Naive B cell (primary cell): ENCODE measurements around the gene NOPCHAP1. TPM values are rescaled to one million over a fixed set of nuclear protein-coding genes. Genes with fewer than 3 reads are reported as not detected.

Experiments used
- ATAC-seq, 2 donors: fragments of 150-1000 bp; cut with Tn5 transposase; 2 replicates each; pipeline ENCODE4 v1.10.0; 2021; ENCODE audit warnings: low read depth in 2 of 2, mild to moderate bottlenecking in 2 of 2, moderate library complexity in 2 of 2
- DNase-seq: peaks from one replicate; pipeline ENCODE4 v3.0.0; 2022
- H3K27ac Mint-ChIP-seq, 6 donors: one replicate each; pipeline ENCODE4 v1.8.0; 2020 to 2022; ENCODE audit warnings: mild to moderate bottlenecking in 6 of 6, mixed read lengths in 6 of 6, moderate library complexity in 5 of 6, inconsistent platforms in 2 of 6
- H3K27me3 Mint-ChIP-seq, 3 donors: one replicate each; pipeline ENCODE4 v1.8.0; 2021 to 2022; ENCODE audit warnings: mixed read lengths in 3 of 3, mild to moderate bottlenecking in 1 of 3
- H3K36me3 Mint-ChIP-seq, 2 donors: one replicate each; pipeline ENCODE4 v1.8.0; 2020 to 2022; ENCODE audit warnings: mixed read lengths in 2 of 2, inconsistent platforms in 1 of 2, mild to moderate bottlenecking in 1 of 2
- H3K4me1 Mint-ChIP-seq, 3 donors: one replicate each; pipeline ENCODE4 v1.8.0; 2020 to 2022; ENCODE audit warnings: mixed read lengths in 3 of 3, inconsistent platforms in 1 of 3, mild to moderate bottlenecking in 1 of 3, moderate library complexity in 1 of 3
- H3K4me3 Mint-ChIP-seq, 8 donors: one replicate each; pipeline ENCODE4 v1.8.0; 2020 to 2022; ENCODE audit warnings: mild to moderate bottlenecking in 8 of 8, mixed read lengths in 8 of 8, moderate library complexity in 8 of 8, inconsistent platforms in 2 of 8
- H3K9me3 Mint-ChIP-seq, 7 donors: one replicate each; pipeline ENCODE4 v1.8.0; 2020 to 2022; ENCODE audit warnings: mixed read lengths in 7 of 7, mild to moderate bottlenecking in 5 of 7, inconsistent platforms in 2 of 7, moderate library complexity in 1 of 7
- polyA plus RNA-seq, 6 donors: library from polyadenylated mRNA; unstranded; fragments of 300-500 nt; fragmentation: Illumina TruSeq; gene quantifications; one replicate each; pipeline ENCODE4 v1.2.3, GENCODE V29; 2021; ENCODE audit warnings: low read depth in 6 of 6

Gene NOPCHAP1
- polyA plus RNA-seq, 6 donors from 2014 or later = 15.5 to 21.9 (median 17.5) TPM

DNA sequence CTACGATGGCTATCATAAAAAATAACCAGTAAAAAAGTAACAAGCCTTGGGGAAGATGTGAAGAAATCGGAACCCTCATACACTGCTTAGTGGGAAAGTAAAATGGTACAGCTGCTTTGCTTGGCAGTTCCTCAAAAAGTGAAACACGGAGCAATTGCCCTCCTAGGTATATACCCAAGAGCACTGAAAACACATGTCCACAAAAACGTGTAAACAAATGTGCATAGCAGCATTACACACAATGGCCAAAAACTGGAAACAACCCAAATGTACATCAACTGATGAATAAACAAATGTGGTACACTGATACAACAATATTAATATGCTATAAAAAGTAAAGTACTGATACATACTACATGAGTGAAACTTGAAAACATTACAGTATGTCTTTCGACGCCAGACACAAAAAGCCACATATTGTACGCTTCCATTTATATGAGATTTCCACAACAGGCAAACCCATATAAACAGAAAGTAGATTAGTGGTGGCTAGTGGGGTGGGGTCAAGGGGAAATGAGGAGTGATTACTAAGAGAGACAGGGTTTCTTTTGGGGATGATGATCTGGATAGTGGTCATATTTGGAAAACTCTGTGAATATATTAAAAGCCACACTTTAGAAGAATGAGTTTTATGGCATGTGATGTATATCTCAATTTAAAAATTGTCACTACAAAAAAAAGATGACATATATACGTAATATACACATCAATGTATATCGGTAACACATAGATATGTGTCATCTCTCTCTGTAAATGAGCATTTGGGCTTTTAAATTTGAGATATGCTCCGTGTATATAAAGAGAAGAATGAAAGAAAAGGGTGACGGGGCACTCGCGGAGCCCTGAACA, 29.0 kb upstream of the NOPCHAP1 start:
- Mint-ChIP-seq H3K4me3 (peak overlapping the region; percentile 84 to 94 (median 89)), H3K9me3 (no peaks in the 10 kb centered on the region), H3K4me1 (peaks cover 14 to 20% (median 17%) of the 10 kb centered on the region in 3 donors), H3K27me3 (peaks cover 4 to 6% (median 5%) of the 10 kb centered on the region in 3 donors), H3K27ac (peak overlapping the region; percentile 18 to 98 (median 90)), H3K36me3 (no peaks in the 10 kb centered on the region)
- no peak for ATAC-seq
- DNase-seq = no peak

DNA sequence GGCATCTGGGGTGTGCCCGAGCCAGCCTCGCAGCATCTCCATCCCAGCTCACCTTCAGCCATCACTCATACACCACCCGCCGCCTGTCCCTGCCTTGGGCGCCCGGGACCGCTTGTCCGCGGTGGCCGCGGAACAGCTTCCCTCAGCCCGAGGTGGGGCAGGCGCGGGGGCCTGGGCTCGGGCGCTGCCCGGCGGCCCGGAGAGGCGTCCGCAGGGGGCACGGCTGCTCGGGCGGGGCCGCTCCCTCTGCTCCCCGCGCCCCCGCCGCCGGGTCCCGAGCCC, 28.5 kb upstream of the NOPCHAP1 start:
- Mint-ChIP-seq H3K4me3 (peak overlapping the region; percentile 84 to 94 (median 89)), H3K9me3 (no peaks in the 10 kb centered on the region)

GRCh38 chr12:104958001-104958804, 27.9 kb upstream of the NOPCHAP1 start, which contains the start of gene SLC41A2:
Gene SLC41A2 (minus strand): TSS chr12:104958290. CDS start chr12:104928527, 29,763 bp downstream.
- Mint-ChIP-seq H3K9me3 (no peaks in the 10 kb centered on the region), H3K27me3 (peaks cover 6 to 13% (median 12%) of the 10 kb centered on the region in 3 donors), H3K4me1 (peaks cover 14 to 20% (median 17%) of the 10 kb centered on the region in 3 donors), H3K27ac (peak within 1 kb of the TSS; percentile 96 to 99 (median 98)), H3K4me3 (peak within 1 kb of the TSS; percentile 89 to 98 (median 96)), H3K36me3 (no peaks in the 10 kb centered on the region)
- ATAC-seq (peak; percentile 85 to 87), DNase-seq (peak; percentile 86)

More for the DNA sequence above, 28.5 kb upstream of the NOPCHAP1 start:
- Mint-ChIP-seq H3K4me1 (peaks cover 14 to 20% (median 17%) of the 10 kb centered on the region in 3 donors), H3K36me3 (no peaks in the 10 kb centered on the region), H3K27me3 (peaks cover 4 to 8% (median 7%) of the 10 kb centered on the region in 3 donors), H3K27ac (peak overlapping the region; percentile 18 to 98 (median 90))
- DNase-seq = no peak
- peak; percentile 24 to 27 for ATAC-seq

DNA sequence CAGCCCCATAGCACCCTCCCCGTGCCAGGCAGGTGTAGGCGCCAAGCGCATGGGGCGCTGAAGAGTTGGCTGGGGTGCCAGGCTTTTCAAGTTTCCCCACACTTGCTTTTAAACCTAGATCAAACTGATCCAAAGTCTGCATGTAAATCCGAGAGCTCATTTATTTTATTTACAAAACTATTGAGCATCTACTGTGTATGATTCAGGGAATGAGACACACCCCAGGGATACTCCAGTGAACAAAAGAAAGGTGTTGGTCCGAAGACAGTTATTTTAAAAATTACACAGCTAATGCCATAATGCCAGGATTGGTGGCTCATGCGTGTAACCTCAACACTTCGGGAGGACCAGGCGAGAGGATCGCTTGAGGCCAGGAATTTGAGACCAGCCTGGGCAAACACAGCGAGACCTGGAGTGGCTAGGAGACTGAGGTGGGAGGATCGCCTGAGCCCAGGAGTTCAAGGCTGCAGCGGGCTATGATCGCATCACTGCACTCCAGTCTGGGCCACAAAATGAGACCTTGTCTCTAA, 27.2 kb upstream of the NOPCHAP1 start:
- H3K4me1 Mint-ChIP-seq = peaks cover 14 to 20% (median 17%) of the 10 kb centered on the region in 3 donors
- peak overlapping the region; percentile 89 to 98 (median 96) for H3K4me3 Mint-ChIP-seq
- ATAC-seq (no peak), DNase-seq (no peak)
- H3K9me3 Mint-ChIP-seq = no peaks in the 10 kb centered on the region
- peak overlapping the region; percentile 96 to 99 (median 98) for H3K27ac Mint-ChIP-seq
- H3K27me3 Mint-ChIP-seq = peaks cover 7 to 15% (median 12%) of the 10 kb centered on the region in 3 donors
- H3K36me3 Mint-ChIP-seq = no peaks in the 10 kb centered on the region

DNA sequence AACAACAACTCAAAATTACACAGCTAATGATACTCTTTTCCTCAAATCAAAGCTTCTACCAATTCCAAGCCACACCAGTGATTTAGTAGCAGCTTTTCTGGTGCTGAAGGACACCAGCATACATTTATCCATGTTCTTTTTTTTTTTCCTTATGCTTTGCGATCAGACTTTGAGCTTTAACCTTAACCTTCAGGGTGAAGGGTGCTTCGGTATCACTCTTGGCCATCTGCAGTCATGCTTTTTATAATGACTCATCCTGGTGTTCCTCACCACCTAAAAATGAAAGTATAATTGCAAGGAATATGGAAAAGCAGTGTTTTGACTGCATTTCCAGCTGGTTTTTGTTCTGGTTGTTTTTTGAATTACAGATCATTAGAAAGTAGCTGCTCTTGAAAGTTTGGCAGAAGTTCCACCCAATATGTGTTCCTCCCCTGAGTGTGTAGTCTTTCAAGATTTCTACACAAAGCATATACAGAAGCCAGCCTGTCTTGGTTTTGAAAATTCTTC, 26.7 kb upstream of the NOPCHAP1 start:
- no peaks in the 10 kb centered on the region for H3K36me3 Mint-ChIP-seq
- H3K4me1 Mint-ChIP-seq = peaks cover 14 to 20% (median 17%) of the 10 kb centered on the region in 3 donors
- DNase-seq (no peak), ATAC-seq (no peak)
- H3K27ac Mint-ChIP-seq = peak overlapping the region in 3 of 6 donors; percentile 98 to 99 (median 98)
- H3K9me3 Mint-ChIP-seq = no peaks in the 10 kb centered on the region
- H3K27me3 Mint-ChIP-seq = peaks cover 7 to 15% (median 12%) of the 10 kb centered on the region in 3 donors
- peak overlapping the region in 6 of 8 donors; percentile 89 to 98 (median 96) for H3K4me3 Mint-ChIP-seq

GRCh38 chr12:104960464-104960863, 25.7 kb upstream of the NOPCHAP1 start:
- H3K27ac Mint-ChIP-seq = peak overlapping the region in 1 of 6 donors; percentile 88
- DNase-seq (no peak), ATAC-seq (no peak)
- H3K4me3 Mint-ChIP-seq = peak overlapping the region in 1 of 8 donors; percentile 89
- peaks cover 14 to 20% (median 17%) of the 10 kb centered on the region in 3 donors for H3K4me1 Mint-ChIP-seq
- peaks cover 7 to 15% (median 12%) of the 10 kb centered on the region in 3 donors for H3K27me3 Mint-ChIP-seq
- H3K36me3 Mint-ChIP-seq = no peaks in the 10 kb centered on the region
- no peaks in the 10 kb centered on the region for H3K9me3 Mint-ChIP-seq

- Mint-ChIP-seq H3K4me1 (peaks cover 15 to 24% (median 17%) of the 10 kb centered on the region in 3 donors), H3K27me3 (peaks cover 7 to 15% (median 12%) of the 10 kb centered on the region in 3 donors), H3K4me3 (no peak overlapping the region), H3K9me3 (no peaks in the 10 kb centered on the region), H3K36me3 (no peaks in the 10 kb centered on the region), H3K27ac (no peak overlapping the region)
- ATAC-seq (no peak), DNase-seq (no peak)
Observed at GRCh38 chr12:104963757-104964156, 22.4 kb upstream of the NOPCHAP1 start.

DNA sequence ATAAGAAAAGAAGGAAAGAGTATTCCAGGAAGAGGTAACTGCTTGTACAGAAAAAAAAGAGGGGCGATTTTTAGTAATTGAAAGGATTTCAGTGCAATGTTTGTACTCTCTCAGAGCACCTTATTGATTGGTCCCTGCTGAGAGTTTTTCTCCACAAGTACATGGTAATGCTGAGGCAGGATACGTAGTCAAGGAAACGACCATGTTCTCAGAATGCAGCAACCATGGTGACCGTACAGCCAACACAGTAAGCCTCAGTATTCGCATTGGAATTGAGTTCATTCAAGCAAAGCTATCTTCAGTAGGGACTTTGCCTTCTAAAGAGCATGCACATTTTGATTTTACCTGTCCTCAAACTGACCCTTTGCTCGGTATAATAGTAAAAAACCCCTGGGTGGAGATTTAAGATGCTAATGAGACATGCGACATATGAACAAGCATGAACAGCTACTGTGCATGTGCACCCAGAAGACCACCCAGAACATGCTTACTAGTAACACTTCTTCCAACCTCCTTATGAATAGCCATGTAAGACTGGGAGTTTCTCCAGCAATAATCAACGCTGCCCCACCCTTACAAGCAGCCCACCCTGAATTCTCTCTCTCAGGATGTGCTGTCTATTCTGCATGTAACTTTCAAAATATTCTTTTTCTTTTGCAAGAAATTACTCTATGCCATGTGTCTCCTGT, 21.8 kb upstream of the NOPCHAP1 start:
- Mint-ChIP-seq H3K27ac (no peak overlapping the region), H3K4me1 (peaks cover 14 to 18% (median 18%) of the 10 kb centered on the region in 3 donors), H3K27me3 (peaks cover 7 to 15% (median 12%) of the 10 kb centered on the region in 3 donors), H3K4me3 (no peak overlapping the region), H3K9me3 (no peaks in the 10 kb centered on the region), H3K36me3 (no peaks in the 10 kb centered on the region)
- no peak for ATAC-seq
- DNase-seq = no peak

- H3K9me3 Mint-ChIP-seq = no peaks in the 10 kb centered on the region
- H3K27ac Mint-ChIP-seq = no peak overlapping the region
- H3K36me3 Mint-ChIP-seq = no peaks in the 10 kb centered on the region
- peaks cover 7 to 15% (median 12%) of the 10 kb centered on the region in 3 donors for H3K27me3 Mint-ChIP-seq
- DNase-seq = no peak
- ATAC-seq = no peak
- H3K4me1 Mint-ChIP-seq = peaks cover 16 to 21% (median 18%) of the 10 kb centered on the region in 3 donors
- H3K4me3 Mint-ChIP-seq = no peak overlapping the region
Observed at GRCh38 chr12:104964856-104965205, 21.3 kb upstream of the NOPCHAP1 start.

- Mint-ChIP-seq H3K4me1 (peaks cover 13 to 21% (median 13%) of the 10 kb centered on the region in 3 donors), H3K4me3 (peak overlapping the region in 3 of 8 donors; percentile 1 to 19 (median 15)), H3K27ac (peak overlapping the region in 2 of 6 donors; percentile 39 to 52), H3K9me3 (no peaks in the 10 kb centered on the region), H3K36me3 (no peaks in the 10 kb centered on the region), H3K27me3 (peaks cover 3 to 14% (median 6%) of the 10 kb centered on the region in 3 donors)
- DNase-seq = no peak
- peak; percentile 83 to 93 for ATAC-seq
Observed at GRCh38 chr12:104966677-104967076, 19.4 kb upstream of the NOPCHAP1 start.

- Mint-ChIP-seq H3K9me3 (no peaks in the 10 kb centered on the region), H3K4me3 (no peak overlapping the region), H3K27me3 (no peaks in the 10 kb centered on the region), H3K4me1 (peaks cover 13 to 23% (median 19%) of the 10 kb centered on the region in 3 donors), H3K27ac (peak overlapping the region in 2 of 6 donors; percentile 34 to 88), H3K36me3 (no peaks in the 10 kb centered on the region)
- ATAC-seq = no peak
- DNase-seq = no peak
Observed at GRCh38 chr12:104969343-104969742, 16.8 kb upstream of the NOPCHAP1 start.

DNA sequence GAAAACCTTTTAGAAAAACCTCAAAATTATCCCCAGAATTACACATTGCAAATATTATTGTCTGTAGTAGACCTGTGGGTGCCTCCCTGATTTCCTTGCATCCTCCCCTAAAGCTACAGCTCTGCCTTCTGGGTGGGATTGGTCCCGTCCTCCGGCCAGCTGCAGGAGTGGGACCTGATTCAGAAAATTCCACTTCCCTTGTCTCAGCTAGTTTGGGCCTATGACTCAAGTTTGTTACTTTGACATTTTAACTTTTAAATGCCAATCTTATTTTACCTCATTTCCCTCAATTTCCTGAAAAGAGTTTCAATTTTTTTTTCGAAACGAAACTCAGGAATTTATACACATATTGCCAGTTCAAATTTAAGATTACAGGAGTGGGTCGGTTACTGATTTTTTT, 14.8 kb upstream of the NOPCHAP1 start:
- ATAC-seq = no peak
- Mint-ChIP-seq H3K27ac (no peak overlapping the region), H3K4me1 (peaks cover 19 to 30% (median 26%) of the 10 kb centered on the region in 3 donors), H3K4me3 (no peak overlapping the region), H3K9me3 (no peaks in the 10 kb centered on the region), H3K27me3 (no peaks in the 10 kb centered on the region), H3K36me3 (no peaks in the 10 kb centered on the region)
- DNase-seq = no peak
